HG03439 (cell line): ENCODE results near the gene SNX19.

Experiments
- ATAC-seq: cut with Tn5 transposase; IDR thresholded peaks from one replicate; pipeline ENCODE4 v1.9.1; 2021; ENCODE audit warnings: mild to moderate bottlenecking, moderate library complexity; ENCODE audit not compliant: unreplicated experiment

SNX19 gene

DNA sequence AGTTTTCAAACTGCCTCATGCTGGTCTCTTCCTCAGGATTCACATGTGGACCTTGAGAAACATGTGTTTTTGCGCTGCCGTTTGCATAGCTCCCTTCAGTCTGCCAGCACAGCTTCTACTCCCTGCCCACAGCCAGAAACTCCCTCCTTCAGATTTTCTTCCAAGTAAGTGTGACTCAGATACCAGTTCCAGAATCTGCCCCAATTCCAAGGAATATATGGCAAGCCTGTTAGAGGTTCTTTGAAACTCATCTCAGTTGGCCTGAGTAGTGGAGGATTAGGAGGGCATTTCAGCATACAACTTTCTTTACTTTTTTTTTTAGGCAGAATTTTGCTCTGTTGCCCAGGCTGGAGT is 67.1 kb downstream of the SNX19 start:
- ATAC-seq = no peak

GRCh38 chr11:130848361-130849214 is 67.7 kb downstream of the SNX19 start:
- no peak for ATAC-seq

GRCh38 chr11:130847517-130847916 is 68.8 kb downstream of the SNX19 start:
- ATAC-seq = no peak

GRCh38 chr11:130846606-130847005 is 69.7 kb downstream of the SNX19 start:
- ATAC-seq = no peak

GRCh38 chr11:130842001-130842400 is 74.3 kb downstream of the SNX19 start:
- no peak for ATAC-seq

GRCh38 chr11:130840679-130841078 is 75.6 kb downstream of the SNX19 start:
- ATAC-seq = no peak

DNA sequence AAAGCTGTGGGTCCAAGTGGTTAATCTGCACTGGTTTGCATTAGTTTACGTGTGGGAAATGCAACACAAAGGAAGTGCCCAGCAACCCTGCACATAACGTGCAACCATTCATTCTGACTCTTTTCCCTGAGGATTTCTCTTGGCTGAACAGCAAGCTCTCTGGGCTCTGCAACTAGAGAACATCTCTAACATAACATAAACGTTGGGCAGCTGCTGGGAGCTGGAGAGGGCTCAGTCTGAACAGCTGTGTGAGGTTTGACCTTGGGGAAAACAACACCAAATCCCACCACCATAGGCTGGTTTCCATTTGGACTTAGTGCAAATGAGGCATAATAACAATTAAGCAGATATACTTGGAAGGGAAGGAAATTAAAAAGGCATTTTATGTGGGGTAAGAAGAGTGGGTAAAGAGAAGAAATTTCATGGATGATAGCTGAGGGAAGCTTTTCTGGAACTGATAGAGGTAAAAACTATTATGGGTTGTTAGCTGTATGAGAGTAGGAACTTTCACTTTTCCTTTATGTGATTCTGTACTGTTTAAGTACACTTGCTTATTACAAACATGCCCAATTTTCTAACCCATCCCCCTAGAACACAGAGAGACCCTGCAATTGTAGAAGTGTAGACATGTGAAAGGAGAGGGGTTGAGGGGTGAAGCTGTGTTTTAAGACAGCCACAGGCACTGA is 76.2 kb downstream of the SNX19 start:
- ATAC-seq = no peak

DNA sequence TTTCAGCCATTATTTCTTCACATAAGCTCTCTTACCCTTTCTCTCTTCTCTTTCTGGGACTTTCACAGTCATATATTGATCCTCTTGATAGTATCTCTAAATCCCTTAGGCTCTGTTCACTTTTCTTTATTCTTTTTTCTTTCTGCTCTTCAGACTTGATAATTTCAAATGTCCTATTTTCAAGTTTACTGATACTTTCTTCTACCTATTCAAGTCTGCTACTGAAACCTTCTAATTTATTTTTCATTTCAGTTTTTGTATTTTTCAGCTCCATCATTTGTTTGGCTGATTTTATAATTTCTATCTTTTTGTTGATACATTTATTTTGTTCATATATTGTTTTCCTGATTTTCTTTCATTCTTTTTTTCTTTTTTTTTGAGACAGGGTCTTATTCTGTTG is 79.1 kb downstream of the SNX19 start:
- no peak for ATAC-seq

- ATAC-seq = no peak
These were observed 81.4 kb downstream of the SNX19 start for GRCh38 chr11:130834886-130835285.

DNA sequence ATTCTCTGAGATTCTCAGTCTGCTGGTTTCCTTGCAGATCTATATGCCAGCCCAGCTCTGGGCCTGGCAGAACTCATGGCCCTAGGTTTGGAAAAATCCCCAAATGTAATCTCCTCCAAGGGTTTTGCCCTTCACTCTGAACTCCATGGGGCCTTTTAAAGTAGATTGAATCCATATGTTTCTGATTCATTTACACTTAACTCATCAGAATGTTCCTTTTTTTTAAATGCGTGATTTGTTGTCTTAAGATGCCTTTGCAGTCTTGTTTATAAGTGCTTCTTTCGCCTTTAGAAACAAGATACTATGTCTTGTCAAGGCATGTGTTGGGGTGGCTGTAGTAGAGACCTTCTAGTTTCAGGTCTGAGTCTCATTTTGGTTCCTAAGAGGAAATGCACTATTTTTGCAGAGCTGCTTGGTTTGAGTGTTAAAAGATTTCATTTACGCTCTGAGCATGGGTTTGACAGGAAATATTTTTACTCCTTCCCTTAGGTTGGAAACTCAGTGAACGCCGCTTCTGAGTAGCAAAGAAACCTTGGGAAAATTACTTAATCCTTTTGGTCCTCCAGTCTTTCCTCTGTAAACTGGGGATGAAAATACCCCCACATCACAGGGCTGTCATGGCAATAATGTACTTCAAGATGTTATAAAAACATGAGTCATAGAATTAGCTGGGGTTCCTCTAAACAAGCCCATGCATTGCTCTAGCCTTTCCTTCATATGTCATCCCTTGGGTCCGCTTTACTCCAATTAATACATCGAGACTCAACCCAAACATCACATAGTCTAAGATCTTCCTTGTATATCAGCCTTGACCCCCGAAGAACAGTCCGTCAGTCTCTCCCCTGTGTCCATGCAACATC is 83.5 kb downstream of the SNX19 start:
- ATAC-seq = no peak

- no peak for ATAC-seq
These were observed 84.3 kb downstream of the SNX19 start for GRCh38 chr11:130831976-130832375.

- ATAC-seq = no peak
These were observed 84.8 kb downstream of the SNX19 start for GRCh38 chr11:130831506-130831905.

- ATAC-seq = no peak
These were observed 85.7 kb downstream of the SNX19 start for GRCh38 chr11:130830566-130830965.

DNA sequence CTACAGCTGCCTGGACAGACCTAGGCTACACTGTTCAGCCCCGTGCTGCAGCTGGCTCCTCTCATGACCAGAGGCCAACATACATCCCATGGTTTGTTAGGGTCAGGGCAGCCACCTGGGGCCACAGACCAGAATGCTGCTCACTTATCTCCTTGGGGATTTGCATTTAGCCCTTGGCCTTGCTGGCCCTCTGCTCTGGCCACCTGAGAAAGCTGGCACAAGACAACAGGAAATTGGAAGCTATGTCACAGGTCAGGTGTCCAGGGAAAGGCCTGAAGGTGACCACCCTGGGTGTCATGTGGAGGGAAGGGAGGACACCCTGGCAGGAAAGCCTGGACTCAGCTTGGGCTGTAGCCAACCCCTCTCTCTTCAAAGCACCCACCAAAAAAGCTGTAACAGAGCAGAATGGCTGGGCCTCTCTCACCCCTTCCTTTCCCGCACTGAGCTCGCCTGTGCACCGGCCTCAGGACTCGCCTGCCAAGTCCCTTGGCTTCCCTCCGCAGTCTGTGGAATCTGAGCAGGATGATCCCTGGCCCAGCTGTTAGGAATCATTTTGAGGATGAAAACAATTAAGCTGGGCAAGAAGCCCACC is 86.3 kb downstream of the SNX19 start:
- no peak for ATAC-seq

- no peak for ATAC-seq
These were observed 87.5 kb downstream of the SNX19 start for GRCh38 chr11:130828741-130829140.

GRCh38 chr11:130827451-130828377 is 88.6 kb downstream of the SNX19 start:
- ATAC-seq = no peak

GRCh38 chr11:130826572-130826971 is 89.7 kb downstream of the SNX19 start:
- no peak for ATAC-seq

DNA sequence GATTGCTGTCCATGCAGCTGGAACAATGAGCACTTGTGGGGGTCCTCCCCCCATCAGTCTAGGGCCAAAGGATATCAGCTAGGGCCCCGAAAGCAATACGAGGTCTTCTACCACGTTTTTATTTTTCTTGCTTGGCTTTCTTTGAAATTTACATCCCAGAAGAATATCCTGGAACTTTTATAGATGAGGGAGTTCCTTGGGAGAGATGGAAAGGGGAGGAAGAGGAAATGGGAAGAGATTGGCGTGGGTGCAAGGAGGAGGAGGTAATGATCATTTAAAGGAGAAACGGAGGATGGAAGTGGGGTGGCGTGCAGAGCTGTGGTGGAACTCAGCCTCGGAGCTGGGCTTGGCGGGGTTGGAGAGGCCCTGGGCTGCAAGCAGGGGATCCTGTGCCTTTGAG is 90.3 kb downstream of the SNX19 start:
- ATAC-seq = no peak

DNA sequence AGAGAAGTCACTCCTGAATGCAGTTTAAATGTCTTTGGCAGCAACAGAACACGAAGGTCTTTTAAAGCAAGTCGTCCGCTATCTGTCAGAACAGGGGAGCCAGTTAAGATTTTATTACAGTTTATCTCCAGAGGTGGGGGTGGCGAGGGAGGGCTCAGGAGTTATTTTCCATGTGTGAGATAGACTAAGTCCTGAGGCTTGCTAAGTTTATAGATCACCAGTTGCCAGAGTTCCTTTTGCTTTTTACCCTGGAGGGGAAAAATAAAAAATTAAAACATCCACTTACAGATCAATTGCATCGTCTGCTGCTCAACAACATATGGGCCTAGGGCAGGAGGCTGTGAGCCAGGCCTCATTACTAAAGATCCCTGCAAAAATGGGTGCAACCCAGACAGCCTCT is 90.7 kb downstream of the SNX19 start:
- ATAC-seq = no peak
